Testis (tissue), 2 donors: ENCODE data around the gene IQCC.

Experiments
- CTCF ChIP-seq, 3 experiments: fragments of 450-650 bp in 2 of 3; fragments of 200-600 bp in 1 of 3; sonication (generic) in 1 of 3; IDR thresholded peaks; one replicate each; pipeline ENCODE4 v1.5.1; 2016 to 2019; ENCODE audit warnings: antibody characterized with exemption in 3 of 3, mild to moderate bottlenecking in 2 of 3, moderate library complexity in 1 of 3
- POLR2A ChIP-seq: fragments of 450-650 bp; IDR thresholded peaks from one replicate; pipeline ENCODE4 v1.6.1; 2017; ENCODE audit warnings: antibody characterized with exemption, mild to moderate bottlenecking, moderate library complexity

- TF ChIP-seq CTCF (IDR thresholded peaks at IDR 0.05) (no peak), POLR2A (no peak)
Observed at GRCh38 chr1:32178380-32179192, 26.9 kb upstream of the IQCC start.
